DMS 273 (cell line): ENCODE measurements around the gene MAB21L3.

Source experiments
- DNase-seq: peaks from one replicate; lab custom pipeline; 2025; ENCODE audit not compliant: unreplicated experiment; lab: John Stamatoyannopoulos, UW

Gene MAB21L3

GRCh38 chr1:116164150-116164549, 53.0 kb downstream of the MAB21L3 start:
- DNase-seq, result no peak

DNA sequence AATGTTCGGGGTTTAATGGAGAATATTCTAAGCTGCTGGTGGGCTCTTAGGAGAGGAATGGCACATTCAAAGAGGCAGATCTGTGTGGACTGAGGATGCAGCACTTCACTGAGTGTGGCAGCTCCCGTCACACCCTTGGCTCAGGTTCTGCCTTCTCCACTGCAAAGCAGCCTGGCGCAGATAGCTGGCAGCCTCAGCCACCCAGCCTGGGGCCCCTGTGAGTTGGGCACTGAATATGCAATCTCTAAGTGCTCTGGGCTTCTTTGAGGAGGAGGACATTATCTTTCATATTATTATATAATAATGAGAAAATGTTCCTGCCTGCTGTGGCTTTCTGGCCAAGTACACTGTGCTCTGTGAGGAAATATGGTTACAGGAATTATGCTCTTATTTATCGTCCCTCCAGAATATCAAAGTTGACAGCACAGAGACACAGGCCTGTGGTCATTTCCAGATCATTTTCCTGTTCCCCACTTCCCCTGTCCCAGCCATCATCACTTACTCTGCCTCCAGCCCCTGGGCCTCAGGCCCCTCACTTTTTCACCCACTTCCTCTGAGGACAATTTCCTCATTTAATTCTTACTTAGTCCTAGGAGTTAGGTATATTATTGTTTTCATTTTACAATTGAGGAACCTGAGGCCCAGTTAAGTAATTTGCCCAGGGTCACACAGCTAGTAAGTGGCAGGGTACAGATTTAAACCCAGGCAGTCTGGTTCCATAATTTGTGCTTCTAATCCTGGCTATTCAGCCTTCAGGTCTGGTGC, 53.6 kb downstream of the MAB21L3 start:
- DNase-seq, result no peak

- DNase-seq, result no peak
These were observed 54.4 kb downstream of the MAB21L3 start for GRCh38 chr1:116165572-116165971.

DNA sequence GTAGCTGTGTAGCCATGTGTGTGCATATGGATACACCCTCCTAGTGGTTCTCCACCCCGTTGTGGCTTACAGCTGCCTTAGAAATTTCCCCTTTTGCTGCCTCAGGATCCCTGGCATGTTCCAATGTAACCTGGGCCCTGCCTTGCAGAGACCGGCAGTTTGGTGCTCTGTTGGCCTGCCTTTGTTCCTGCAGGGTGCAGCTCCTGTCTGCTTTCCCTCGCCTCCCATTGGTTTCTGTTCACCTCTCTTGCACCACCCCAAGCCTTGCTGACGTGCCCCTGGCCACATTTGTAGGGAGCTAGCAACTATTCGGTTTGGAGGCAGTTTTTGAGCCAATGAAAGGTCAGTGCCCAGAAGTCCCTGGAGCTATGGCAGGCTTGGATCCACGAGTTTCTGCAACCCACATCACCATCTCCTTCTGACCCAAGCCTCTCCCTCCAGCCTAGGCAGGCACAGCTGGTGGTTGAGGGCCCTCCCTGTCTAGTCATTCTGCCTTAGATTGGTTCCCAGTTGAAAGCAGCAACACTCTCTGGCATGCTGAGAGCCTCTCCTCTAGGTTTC, 54.9 kb downstream of the MAB21L3 start:
- no peak for DNase-seq

DNA sequence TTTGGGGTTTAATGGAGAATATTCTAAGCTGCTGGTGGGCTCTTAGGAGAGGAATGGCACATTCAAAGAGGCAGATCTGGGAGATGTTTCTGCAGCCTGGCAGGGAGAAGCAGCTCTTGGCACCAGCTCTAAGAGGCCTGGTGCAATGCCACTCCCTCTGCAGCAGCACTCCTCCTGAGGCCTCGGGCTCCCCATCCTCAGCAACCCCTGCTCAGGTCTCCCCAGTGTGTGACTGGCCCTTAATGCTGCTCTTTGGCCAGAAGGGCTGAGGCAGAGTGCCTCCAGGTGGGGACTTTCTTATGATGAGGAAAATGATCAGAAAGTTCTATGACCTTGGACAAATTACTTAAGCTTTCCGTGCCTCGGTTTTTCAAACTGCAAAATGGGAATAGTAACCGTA, 55.5 kb downstream of the MAB21L3 start:
- DNase-seq, result no peak

- DNase-seq, result no peak
These were observed 56.6 kb downstream of the MAB21L3 start for GRCh38 chr1:116167625-116168276.

- DNase-seq, result no peak
These were observed 57.3 kb downstream of the MAB21L3 start for GRCh38 chr1:116168277-116169032.

DNA sequence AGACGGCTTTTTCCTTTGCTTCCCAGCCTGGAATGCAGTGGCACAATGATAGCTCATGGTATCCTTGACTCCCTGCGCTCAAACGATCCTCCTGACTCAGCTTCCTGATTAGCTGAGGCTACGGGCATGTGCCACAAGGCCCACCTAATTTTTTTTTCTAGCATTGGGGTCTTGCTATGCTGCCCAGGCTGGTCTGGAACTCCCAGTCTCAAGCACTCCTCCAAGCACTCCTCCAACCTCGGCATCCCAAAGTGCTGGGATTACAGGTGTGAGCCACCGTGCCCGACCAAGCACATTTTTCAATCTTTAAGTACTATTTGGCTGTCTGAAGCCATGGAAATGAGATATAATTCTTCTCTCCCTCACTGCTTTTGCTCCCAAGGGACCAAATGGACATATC, 58.7 kb downstream of the MAB21L3 start:
- DNase-seq, result no peak

DNA sequence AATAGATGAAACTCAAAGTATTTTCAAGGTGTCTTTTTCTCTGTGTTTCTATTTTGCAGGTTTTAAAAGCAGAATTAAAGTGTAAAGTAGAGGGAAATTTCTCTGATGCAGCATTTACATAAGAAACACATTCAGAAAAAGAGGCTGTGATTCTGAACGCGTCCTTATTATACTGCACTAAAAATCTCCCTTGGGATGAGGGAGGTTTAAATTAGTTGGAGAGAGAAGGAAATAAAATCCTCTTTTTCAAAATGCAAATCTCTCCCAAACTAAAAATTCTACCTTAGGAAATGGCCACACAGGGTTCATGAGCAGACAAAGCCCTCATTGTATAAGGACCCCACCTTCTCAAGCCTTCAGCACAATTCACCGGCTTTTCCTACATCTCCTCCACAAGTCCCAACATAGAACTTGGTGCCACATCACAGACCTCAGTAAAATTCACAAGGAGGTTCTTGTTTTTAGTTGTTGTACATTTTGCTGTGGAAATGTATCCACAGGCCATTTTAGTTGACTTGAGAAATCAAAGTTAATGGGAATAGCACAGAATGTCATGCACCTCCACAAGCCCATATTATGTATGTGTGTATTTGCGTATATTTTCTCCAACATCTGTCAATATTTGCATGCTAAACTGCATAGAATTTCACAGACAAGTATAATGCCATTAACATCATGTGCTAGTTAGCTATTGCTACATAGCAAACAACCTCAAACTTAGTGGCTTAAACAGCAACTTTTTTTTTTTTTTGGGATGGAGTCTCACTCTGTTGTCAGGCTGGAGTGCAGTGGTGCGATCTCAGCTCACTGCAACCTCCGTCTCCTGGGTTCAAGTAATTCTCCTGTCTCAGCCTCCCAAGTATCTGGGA, 59.8 kb downstream of the MAB21L3 start:
- no peak for DNase-seq

DNA sequence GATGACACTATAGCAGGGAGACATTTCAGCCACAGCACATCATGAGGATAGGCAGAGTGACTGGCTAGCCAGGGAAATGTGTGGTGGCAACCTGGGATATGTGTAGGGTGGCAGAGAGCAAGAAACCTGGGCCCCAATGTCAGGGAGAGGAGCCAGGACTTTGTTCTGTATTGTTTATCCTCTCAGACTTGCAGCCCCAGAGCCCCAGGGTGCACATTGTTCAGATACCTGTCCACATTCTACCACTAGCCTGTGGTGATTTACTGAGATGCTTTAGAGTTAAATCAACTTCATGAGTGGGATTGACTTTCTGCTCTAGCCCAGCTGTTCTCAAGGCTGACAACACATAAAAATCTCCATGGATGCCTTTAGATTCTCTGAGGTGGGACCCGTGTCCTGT, 61.5 kb downstream of the MAB21L3 start:
- no peak for DNase-seq

- DNase-seq, result no peak
These were observed 64.4 kb downstream of the MAB21L3 start for GRCh38 chr1:116175611-116176010.

- DNase-seq, result no peak
These were observed 65.1 kb downstream of the MAB21L3 start for GRCh38 chr1:116176306-116176789.

GRCh38 chr1:116177861-116178260, 66.7 kb downstream of the MAB21L3 start:
- DNase-seq, result no peak

GRCh38 chr1:116178837-116179236, 67.6 kb downstream of the MAB21L3 start:
- DNase-seq, result no peak

DNA sequence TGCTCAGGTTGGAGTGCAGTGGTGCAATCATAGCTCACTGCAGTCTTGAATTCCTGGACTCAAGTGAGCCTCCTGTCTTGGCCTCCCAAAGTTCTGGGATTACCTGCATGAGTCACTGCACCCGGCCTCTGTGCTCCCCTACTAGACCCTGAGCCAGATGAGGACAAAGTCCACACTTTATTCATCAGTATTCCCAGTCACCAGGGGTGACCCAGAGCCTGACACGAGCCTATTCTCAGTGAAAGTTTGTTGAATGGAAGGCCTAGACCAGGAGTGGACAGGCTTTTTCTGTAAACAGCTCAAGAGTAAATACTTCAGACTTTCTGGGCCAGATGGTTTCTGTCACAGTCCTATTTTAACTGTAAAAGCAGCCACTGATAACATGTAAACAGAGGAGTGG, 68.2 kb downstream of the MAB21L3 start:
- DNase-seq, result no peak

DNA sequence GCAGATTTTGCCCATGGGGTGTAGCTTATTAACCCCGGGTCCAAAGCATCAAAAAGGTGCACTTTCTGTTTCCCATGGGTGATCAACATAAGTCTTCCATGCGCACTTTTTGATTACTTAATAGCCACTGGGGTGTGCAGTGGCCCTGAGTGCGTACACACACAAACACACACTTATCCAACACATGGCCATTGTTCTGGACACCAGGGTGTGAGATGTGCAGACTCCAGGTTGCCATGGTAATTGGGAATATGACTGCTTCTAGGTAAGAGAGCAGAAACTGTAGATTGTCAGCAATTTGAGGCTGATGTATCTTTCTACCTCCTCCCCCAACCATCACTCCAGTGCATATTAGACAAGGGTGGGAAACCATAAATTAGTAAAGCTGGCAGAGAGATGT, 68.8 kb downstream of the MAB21L3 start:
- DNase-seq, result no peak

GRCh38 chr1:116182019-116182714, 71.0 kb downstream of the MAB21L3 start:
- DNase-seq, result peak; percentile 8
